Lung (tissue), 12 donors: ENCODE data around the gene IFI35. TPM values are rescaled to one million over a fixed set of nuclear protein-coding genes. Genes with fewer than 3 reads are reported as not detected.

Source experiments
- ATAC-seq: fragments of 200-7000 bp; cut with Tn5 transposase; one replicate; pipeline ENCODE4 v1.9.1; 2020; ENCODE audit warnings: moderate number of reproducible peaks; ENCODE audit not compliant: insufficient read depth, low FRiP score
- DNase-seq, 3 donors: peaks; one replicate each; pipeline ENCODE4 v3.0.0-alpha.2; 2013 to 2017
- H3K27ac ChIP-seq, 2 donors: one replicate each; pipeline ENCODE4 v1.5.1; 2013; ENCODE audit warnings: mild to moderate bottlenecking in 2 of 2, moderate library complexity in 2 of 2, control low read depth in 1 of 2, inconsistent platforms in 1 of 2, low read depth in 1 of 2, low read length in 1 of 2
- H3K27me3 ChIP-seq, 3 donors: one replicate each; pipeline ENCODE4 v1.5.1; 2013; ENCODE audit warnings: low read length in 2 of 3; ENCODE audit not compliant: control insufficient read depth in 3 of 3, insufficient read depth in 3 of 3
- H3K36me3 ChIP-seq, 4 donors: one replicate each; pipeline ENCODE4 v1.5.1; 2013; ENCODE audit warnings: low read length in 4 of 4, mild to moderate bottlenecking in 1 of 4, moderate library complexity in 1 of 4; ENCODE audit not compliant: control insufficient read depth in 4 of 4, insufficient read depth in 4 of 4
- H3K4me1 ChIP-seq, 5 donors: one replicate each; pipeline ENCODE4 v1.5.1; 2013; ENCODE audit warnings: low read length in 5 of 5, mild to moderate bottlenecking in 2 of 5, moderate library complexity in 1 of 5; ENCODE audit not compliant: control insufficient read depth in 5 of 5, insufficient read depth in 5 of 5
- H3K4me3 ChIP-seq: one replicate; pipeline ENCODE4 v1.5.1; 2013; ENCODE audit warnings: mild to moderate bottlenecking, control low read depth, moderate library complexity
- H3K9ac ChIP-seq, 2 donors: one replicate each; pipeline ENCODE4 v1.5.1; 2013; ENCODE audit warnings: low read length in 2 of 2, control low read depth in 1 of 2; ENCODE audit not compliant: insufficient read depth in 1 of 2
- H3K9me3 ChIP-seq, 4 donors: one replicate each; pipeline ENCODE4 v1.5.1; 2013; ENCODE audit warnings: low read length in 3 of 4, mild to moderate bottlenecking in 1 of 4, moderate library complexity in 1 of 4; ENCODE audit not compliant: control insufficient read depth in 4 of 4, insufficient read depth in 3 of 4
- CTCF ChIP-seq: IDR thresholded peaks from 2 replicates; pipeline ENCODE4 v1.5.1; 2012; ENCODE audit warnings: mild to moderate bottlenecking; ENCODE audit errors: control extremely low read depth, extremely low read depth
- WGBS, 2 donors: extraction: QIAGEN DNeasy Blood & Tissue Kit; methylation state at CpG; one replicate each; pipeline ENCODE4 v1.1.7; 2013; 5-methylcytosine and 5-hydroxymethylcytosine counted together
- polyA plus RNA-seq, 2 donors: library from polyadenylated mRNA; stranded (reverse); fragments of 200-250 nt; gene quantifications; one replicate each; pipeline ENCODE4 v1.2.1, GENCODE V29; 2013
- total RNA-seq, 2 donors: library from RNA; depleted of rRNA in 1 of 2; stranded (reverse); fragments of >200 nt in 1 of 2; gene quantifications; one replicate each; pipeline ENCODE4 v1.2.1, GENCODE V29; 2014 to 2021
- donor health status: control.
- donor health status: control.
- donor health status: Bipolar disorder and iron deficiency.
- donor health status: healthy.
- donor health status: DM: yes; HTN: yes; CAD: no.

Gene IFI35
- total and polyA plus RNA-seq, 4 donors, result 18.8 to 60.3 (median 38.6) TPM

GRCh38 chr17:43039646-43040045 lies 33.1 kb downstream of the IFI35 start:
- Histone ChIP-seq H3K9ac (no peak overlapping the region), H3K27ac (no peak overlapping the region), H3K4me3 (no peak overlapping the region), H3K9me3 (no peaks in the 10 kb centered on the region), H3K4me1 (peaks cover 0 to 2% (median 0%) of the 10 kb centered on the region in 5 donors), H3K27me3 (no peaks in the 10 kb centered on the region), H3K36me3 (no peaks in the 10 kb centered on the region)
- ATAC-seq, result no peak
- DNase-seq, result no peak
- WGBS, 2 donors, result 95 to 99% methylated on average over 2 of the region's 2 CpGs
- no peak for TF ChIP-seq CTCF

GRCh38 chr17:43040655-43041054 lies 34.1 kb downstream of the IFI35 start:
- H3K36me3 ChIP-seq, result no peaks in the 10 kb centered on the region
- no peak for ATAC-seq

GRCh38 chr17:43042025-43042628 lies 35.5 kb downstream of the IFI35 start:
- no peak overlapping the region for H3K4me3 ChIP-seq
- ATAC-seq (no peak), DNase-seq (no peak)
- no peaks in the 10 kb centered on the region for H3K27me3 ChIP-seq
- no peak for TF ChIP-seq CTCF
- no peaks in the 10 kb centered on the region for H3K36me3 ChIP-seq
- 83 to 84% methylated on average over 5 of the region's 5 CpGs for WGBS, 2 donors
- no peaks in the 10 kb centered on the region for H3K9me3 ChIP-seq
- no peaks in the 10 kb centered on the region for H3K4me1 ChIP-seq
- no peak overlapping the region for H3K9ac ChIP-seq
- no peak overlapping the region for H3K27ac ChIP-seq

More at GRCh38 chr17:43040655-43041054, 34.1 kb downstream of the IFI35 start:
- no peaks in the 10 kb centered on the region for H3K27me3 ChIP-seq
- DNase-seq, result no peak
- no peaks in the 10 kb centered on the region for H3K9me3 ChIP-seq
- no peaks in the 10 kb centered on the region for H3K4me1 ChIP-seq
- no peak overlapping the region for H3K9ac ChIP-seq
- TF ChIP-seq CTCF, result no peak
- H3K4me3 ChIP-seq, result no peak overlapping the region
- no peak overlapping the region for H3K27ac ChIP-seq
- WGBS, 2 donors, result 57 to 75% methylated on average over 2 of the region's 2 CpGs

GRCh38 chr17:43043307-43043706 lies 36.7 kb downstream of the IFI35 start:
- Histone ChIP-seq H3K4me3 (no peak overlapping the region), H3K36me3 (no peaks in the 10 kb centered on the region), H3K9me3 (no peaks in the 10 kb centered on the region), H3K27me3 (no peaks in the 10 kb centered on the region), H3K27ac (no peak overlapping the region), H3K9ac (no peak overlapping the region), H3K4me1 (no peaks in the 10 kb centered on the region)
- no peak for DNase-seq
- TF ChIP-seq CTCF, result no peak
- no peak for ATAC-seq
